ENCODE results near the gene COL4A6. TPM values are rescaled to one million over a fixed set of nuclear protein-coding genes. Genes with fewer than 3 reads are reported as not detected.

Gene COL4A6
- total and polyA plus RNA-seq, 2 experiments from 2014 or later, result 40.1 to 95.2 TPM

GRCh38 chrX:108310506-108310905 lies 127.7 kb downstream of the COL4A6 start:
- no peak for TF ChIP-seq CTCF (IDR thresholded peaks at IDR 0.05; ENCODE audit: low read depth, low read length)
- no peak overlapping the region for H3K27ac ChIP-seq

GRCh38 chrX:108309144-108309543 lies 129.1 kb downstream of the COL4A6 start:
- Histone ChIP-seq H3K4me1 (ENCODE audit: low read depth) (peaks cover 44% of the 10 kb centered on the region), H3K27ac (peak overlapping the region; percentile 62), H3K27me3 (no peaks in the 10 kb centered on the region), H3K4me3 (no peak overlapping the region), H3K9me3 (ENCODE audit: low read depth) (no peaks in the 10 kb centered on the region), H3K36me3 (no peaks in the 10 kb centered on the region)
- no peak for TF ChIP-seq CTCF (IDR thresholded peaks at IDR 0.05; ENCODE audit: low read depth, low read length)
- peak in 1 of 2 donors; percentile 75 for DNase-seq (ENCODE audit: low read depth in 1 of 2, low spot score in 1 of 2)

More at GRCh38 chrX:108310506-108310905, 127.7 kb downstream of the COL4A6 start:
- H3K36me3 ChIP-seq, result no peaks in the 10 kb centered on the region
- H3K9me3 ChIP-seq (ENCODE audit: low read depth), result no peaks in the 10 kb centered on the region
- peak in 1 of 2 donors; percentile 32 for DNase-seq (ENCODE audit: low read depth in 1 of 2, low spot score in 1 of 2)
- peaks cover 44% of the 10 kb centered on the region for H3K4me1 ChIP-seq (ENCODE audit: low read depth)
- H3K27me3 ChIP-seq, result no peaks in the 10 kb centered on the region
- no peak overlapping the region for H3K4me3 ChIP-seq

GRCh38 chrX:108307132-108308085 lies 130.8 kb downstream of the COL4A6 start:
- H3K4me3 ChIP-seq, result no peak overlapping the region
- DNase-seq (ENCODE audit: low read depth in 1 of 2, low spot score in 1 of 2), result peak in 1 of 2 donors; percentile 31
- no peaks in the 10 kb centered on the region for H3K27me3 ChIP-seq
- H3K27ac ChIP-seq, result no peak overlapping the region
- H3K36me3 ChIP-seq, result no peaks in the 10 kb centered on the region
- H3K9me3 ChIP-seq (ENCODE audit: low read depth), result no peaks in the 10 kb centered on the region
- TF ChIP-seq CTCF (IDR thresholded peaks at IDR 0.05; ENCODE audit: low read depth, low read length), result no peak
- H3K4me1 ChIP-seq (ENCODE audit: low read depth), result peaks cover 52% of the 10 kb centered on the region

GRCh38 chrX:108306086-108306485 lies 132.1 kb downstream of the COL4A6 start:
- no peak overlapping the region for H3K27ac ChIP-seq
- no peaks in the 10 kb centered on the region for H3K27me3 ChIP-seq
- no peak for DNase-seq (ENCODE audit: low read depth in 1 of 2, low spot score in 1 of 2)
- peaks cover 61% of the 10 kb centered on the region for H3K4me1 ChIP-seq (ENCODE audit: low read depth)
- H3K36me3 ChIP-seq, result no peaks in the 10 kb centered on the region
- no peaks in the 10 kb centered on the region for H3K9me3 ChIP-seq (ENCODE audit: low read depth)
- TF ChIP-seq CTCF (IDR thresholded peaks at IDR 0.05; ENCODE audit: low read depth, low read length), result no peak
- H3K4me3 ChIP-seq, result no peak overlapping the region

GRCh38 chrX:108304757-108305156 lies 133.5 kb downstream of the COL4A6 start:
- Histone ChIP-seq H3K4me3 (no peak overlapping the region), H3K27me3 (no peaks in the 10 kb centered on the region), H3K36me3 (no peaks in the 10 kb centered on the region), H3K9me3 (ENCODE audit: low read depth) (no peaks in the 10 kb centered on the region), H3K27ac (no peak overlapping the region), H3K4me1 (ENCODE audit: low read depth) (peaks cover 61% of the 10 kb centered on the region)
- DNase-seq (ENCODE audit: low read depth in 1 of 2, low spot score in 1 of 2), result no peak
- no peak for TF ChIP-seq CTCF (IDR thresholded peaks at IDR 0.05; ENCODE audit: low read depth, low read length)
